Measurements from ENCODE around the gene PLET1.

- TF ChIP-seq CTCF (IDR thresholded peaks at IDR 0.05): no peak
- TF ChIP-seq POLR2A (IDR thresholded peaks at IDR 0.05): no peak
These were observed 47.0 kb upstream of the PLET1 start for GRCh38 chr11:112307616-112308015.

Data from adrenal gland (tissue), 5 donors.